GM10847 (cell line): ENCODE measurements around the gene RAPGEF4.

Experiments used
- POLR2A ChIP-seq: IDR thresholded peaks from 2 replicates; pipeline ENCODE4 v1.6.1; 2011; ENCODE audit not compliant: insufficient read length; ENCODE audit errors: extremely low read depth

Gene RAPGEF4

GRCh38 chr2:172751564-172751963, 15.9 kb downstream of the RAPGEF4 start:
- TF ChIP-seq POLR2A = no peak

- TF ChIP-seq POLR2A = no peak
Measured at GRCh38 chr2:172753610-172754009, 18.0 kb downstream of the RAPGEF4 start.

- no peak for TF ChIP-seq POLR2A
Measured at GRCh38 chr2:172759441-172759840, 23.8 kb downstream of the RAPGEF4 start.

- TF ChIP-seq POLR2A = no peak
Measured at GRCh38 chr2:172761306-172761705, 25.7 kb downstream of the RAPGEF4 start.

- TF ChIP-seq POLR2A = no peak
Measured at GRCh38 chr2:172762574-172762973, 26.9 kb downstream of the RAPGEF4 start.

- no peak for TF ChIP-seq POLR2A
Measured at GRCh38 chr2:172763079-172763478, 27.4 kb downstream of the RAPGEF4 start.

GRCh38 chr2:172765662-172766061, 30.0 kb downstream of the RAPGEF4 start:
- TF ChIP-seq POLR2A = no peak

GRCh38 chr2:172768401-172768800, 32.8 kb downstream of the RAPGEF4 start:
- TF ChIP-seq POLR2A = no peak

- no peak for TF ChIP-seq POLR2A
Measured at GRCh38 chr2:172769879-172770278, 34.2 kb downstream of the RAPGEF4 start.

- no peak for TF ChIP-seq POLR2A
Measured at GRCh38 chr2:172770887-172771286, 35.2 kb downstream of the RAPGEF4 start.

- no peak for TF ChIP-seq POLR2A
Measured at GRCh38 chr2:172772633-172773032, 37.0 kb downstream of the RAPGEF4 start.

- TF ChIP-seq POLR2A = no peak
Measured at GRCh38 chr2:172774302-172774701, 38.7 kb downstream of the RAPGEF4 start.

- no peak for TF ChIP-seq POLR2A
Measured at GRCh38 chr2:172775319-172775718, 39.7 kb downstream of the RAPGEF4 start.

- no peak for TF ChIP-seq POLR2A
Measured at GRCh38 chr2:172777431-172777830, 41.8 kb downstream of the RAPGEF4 start.

- no peak for TF ChIP-seq POLR2A
Measured at GRCh38 chr2:172782506-172783164, 47.0 kb downstream of the RAPGEF4 start.

- TF ChIP-seq POLR2A = no peak
Measured at GRCh38 chr2:172783165-172783898, 47.7 kb downstream of the RAPGEF4 start.

- no peak for TF ChIP-seq POLR2A
Measured at GRCh38 chr2:172788871-172789270, 53.2 kb downstream of the RAPGEF4 start.

- no peak for TF ChIP-seq POLR2A
Measured at GRCh38 chr2:172790404-172790803, 54.8 kb downstream of the RAPGEF4 start.
